CD14-positive monocyte (primary cell): Measurements from ENCODE around the gene PPP1R13B. TPM values are rescaled to one million over a fixed set of nuclear protein-coding genes. Genes with fewer than 3 reads are reported as not detected.

Experiments used
- DNase-seq, 3 donors: peaks; one replicate each; pipeline ENCODE4 v3.0.0-alpha.2; 2011 to 2022
- H2AFZ ChIP-seq: 2 replicates; pipeline ENCODE4 v1.6.0; 2012; ENCODE audit warnings: mild to moderate bottlenecking, low read depth, low read length, inconsistent platforms; ENCODE audit not compliant: insufficient read depth, poor library complexity, severe bottlenecking
- H3K27ac ChIP-seq, 2 donors: 1 replicate in 1 of 2; 2 replicates in 1 of 2; pipeline ENCODE4 v1.5.1; 2012 to 2013; ENCODE audit warnings: low read length in 2 of 2, control low read depth in 1 of 2, inconsistent platforms in 1 of 2, low read depth in 1 of 2, mild to moderate bottlenecking in 1 of 2
- H3K27me3 ChIP-seq, 2 donors: one replicate each; pipeline versions ENCODE4 v1.6.0 to v1.6.1; 2011 to 2013; ENCODE audit warnings: low read length in 2 of 2; ENCODE audit not compliant: control insufficient read depth in 2 of 2, insufficient read depth in 2 of 2
- H3K36me3 ChIP-seq, 2 donors: replicated peaks in 1 of 2; 1 replicate in 1 of 2; 2 replicates in 1 of 2; pipeline versions ENCODE4 v1.5.1 to v1.6.1; 2012 to 2013; ENCODE audit warnings: low read length in 2 of 2, control low read depth in 1 of 2, inconsistent platforms in 1 of 2, mild to moderate bottlenecking in 1 of 2; ENCODE audit not compliant: insufficient read depth in 2 of 2, control insufficient read depth in 1 of 2
- H3K4me1 ChIP-seq, 2 donors: 1 replicate in 1 of 2; 2 replicates in 1 of 2; pipeline versions ENCODE4 v1.5.1 to v1.6.1; 2012 to 2013; ENCODE audit warnings: low read length in 2 of 2, control low read depth in 1 of 2, inconsistent platforms in 1 of 2, mild to moderate bottlenecking in 1 of 2, moderate library complexity in 1 of 2; ENCODE audit not compliant: insufficient read depth in 2 of 2, control insufficient read depth in 1 of 2
- H3K4me2 ChIP-seq: replicated peaks from 2 replicates; pipeline ENCODE3; 2012; ENCODE audit warnings: low read length, moderate library complexity, mild to moderate bottlenecking; ENCODE audit not compliant: poor library complexity, severe bottlenecking; ENCODE audit errors: extremely low read depth
- H3K4me3 ChIP-seq, 3 experiments: fragments of 200-600 bp in 1 of 3; sonication (generic) in 1 of 3; replicated peaks in 1 of 3; 1 replicate in 2 of 3; 2 replicates in 1 of 3; pipeline ENCODE4 v1.5.1; 2011 to 2013; ENCODE audit warnings: low read length in 3 of 3, mild to moderate bottlenecking in 3 of 3, control low read depth in 2 of 3, low read depth in 2 of 3, inconsistent platforms in 1 of 3, moderate library complexity in 1 of 3
- H3K79me2 ChIP-seq: 2 replicates; pipeline ENCODE4 v1.6.0; 2012; ENCODE audit warnings: mild to moderate bottlenecking, control low read depth, inconsistent platforms, low read length, moderate library complexity; ENCODE audit not compliant: insufficient read depth
- H3K9ac ChIP-seq: 2 replicates; pipeline ENCODE4 v1.6.0; 2017; ENCODE audit warnings: low read length, mild to moderate bottlenecking; ENCODE audit not compliant: insufficient read depth, poor library complexity, severe bottlenecking
- H3K9me3 ChIP-seq, 2 donors: replicated peaks in 1 of 2; 1 replicate in 1 of 2; 2 replicates in 1 of 2; pipeline versions ENCODE4 v1.5.1 to v1.6.1; 2012 to 2013; ENCODE audit warnings: low read length in 2 of 2, control low read depth in 1 of 2; ENCODE audit not compliant: control insufficient read depth in 1 of 2, insufficient read depth in 1 of 2
- H4K20me1 ChIP-seq: 2 replicates; pipeline ENCODE4 v1.6.0; 2012; ENCODE audit warnings: mild to moderate bottlenecking, low read length, control low read depth, moderate library complexity; ENCODE audit not compliant: insufficient read depth
- H3K27ac Mint-ChIP-seq, 7 donors: one replicate each; pipeline ENCODE4 v1.8.0; 2020; ENCODE audit warnings: mild to moderate bottlenecking in 7 of 7, mixed read lengths in 7 of 7, moderate library complexity in 6 of 7, inconsistent platforms in 2 of 7
- H3K27me3 Mint-ChIP-seq, 3 donors: one replicate each; pipeline ENCODE4 v1.8.0; 2021 to 2022; ENCODE audit warnings: low read depth in 3 of 3, mild to moderate bottlenecking in 3 of 3, mixed read lengths in 3 of 3, moderate library complexity in 3 of 3, inconsistent platforms in 1 of 3
- H3K36me3 Mint-ChIP-seq, 2 donors: one replicate each; pipeline ENCODE4 v1.8.0; 2020; ENCODE audit warnings: mixed read lengths in 2 of 2, inconsistent platforms in 1 of 2, mild to moderate bottlenecking in 1 of 2
- H3K4me1 Mint-ChIP-seq: one replicate; pipeline ENCODE4 v1.8.0; 2020; ENCODE audit warnings: mild to moderate bottlenecking, mixed read lengths
- H3K4me3 Mint-ChIP-seq, 2 donors: one replicate each; pipeline ENCODE4 v1.8.0; 2020; ENCODE audit warnings: mild to moderate bottlenecking in 2 of 2, mixed read lengths in 2 of 2, moderate library complexity in 1 of 2
- H3K9me3 Mint-ChIP-seq, 7 donors: one replicate each; pipeline ENCODE4 v1.8.0; 2020 to 2022; ENCODE audit warnings: mixed read lengths in 7 of 7, mild to moderate bottlenecking in 6 of 7, moderate library complexity in 6 of 7, inconsistent platforms in 2 of 7
- WGBS: methylation state at CpG from one replicate; pipeline ENCODE4 v1.1.5; 2013; ENCODE audit warnings: missing lambda C conversion rate; ENCODE audit not compliant: insufficient coverage; 5-methylcytosine and 5-hydroxymethylcytosine counted together
- intact Hi-C, 2 donors: fragments of 100-400 bp; cut with micrococcal nuclease; formaldehyde crosslinking; loops; one replicate each; pipeline versions ENCODE4 v1.15.0 to v1.15.1; 2023
- polyA plus RNA-seq, 3 donors: library from polyadenylated mRNA; depleted of rRNA in 1 of 3; unstranded in 2 of 3; stranded (reverse) in 1 of 3; fragments of 300-500 nt in 2 of 3; fragments of >200 nt in 1 of 3; fragmentation: Illumina TruSeq in 2 of 3; gene quantifications; 1 replicate in 2 of 3; 2 replicates in 1 of 3; pipeline ENCODE4 v1.2.3, GENCODE V29; 2012 to 2021
- TF ChIP-seq, protein P1 (sequence below): fragments of 200-600 bp; IDR thresholded peaks from one replicate; pipeline ENCODE4 v1.8.0; 2022; ENCODE audit warnings: antibody characterized with exemption, mild to moderate bottlenecking

Gene PPP1R13B
- polyA plus RNA-seq, 3 donors, result 0.48 to 1.1 (median 0.99) TPM

DNA sequence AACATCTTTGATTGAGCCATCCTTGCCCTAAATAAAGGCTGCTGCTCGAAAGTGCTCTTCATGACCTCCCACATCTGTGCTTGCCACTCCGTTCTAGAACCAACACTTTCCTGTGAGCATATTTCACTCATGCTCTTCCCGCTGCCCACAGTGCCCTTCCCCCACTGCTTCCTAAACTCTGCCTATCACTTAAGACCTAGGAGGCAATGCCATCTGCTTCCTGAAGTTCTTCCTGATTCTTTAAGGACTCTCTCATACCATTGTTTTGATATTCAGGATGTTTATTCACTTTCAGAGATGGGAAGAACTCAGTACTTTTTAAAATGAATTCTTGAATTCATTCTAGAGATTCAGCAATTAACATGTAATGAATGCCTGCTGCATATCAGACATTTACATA lies 81.8 kb downstream of the PPP1R13B start:
- no peaks in the 10 kb centered on the region for H3K79me2 ChIP-seq
- H3K36me3 Mint-ChIP-seq, result no peaks in the 10 kb centered on the region
- H3K4me3 ChIP-seq, result no peak overlapping the region
- H3K9me3 Mint-ChIP-seq, result peaks cover 0 to 3% (median 0%) of the 10 kb centered on the region in 7 donors
- H3K4me1 Mint-ChIP-seq, result no peaks in the 10 kb centered on the region
- peaks cover 1 to 8% (median 4%) of the 10 kb centered on the region in 3 donors for H3K27me3 Mint-ChIP-seq
- TF ChIP-seq, protein P1, sequence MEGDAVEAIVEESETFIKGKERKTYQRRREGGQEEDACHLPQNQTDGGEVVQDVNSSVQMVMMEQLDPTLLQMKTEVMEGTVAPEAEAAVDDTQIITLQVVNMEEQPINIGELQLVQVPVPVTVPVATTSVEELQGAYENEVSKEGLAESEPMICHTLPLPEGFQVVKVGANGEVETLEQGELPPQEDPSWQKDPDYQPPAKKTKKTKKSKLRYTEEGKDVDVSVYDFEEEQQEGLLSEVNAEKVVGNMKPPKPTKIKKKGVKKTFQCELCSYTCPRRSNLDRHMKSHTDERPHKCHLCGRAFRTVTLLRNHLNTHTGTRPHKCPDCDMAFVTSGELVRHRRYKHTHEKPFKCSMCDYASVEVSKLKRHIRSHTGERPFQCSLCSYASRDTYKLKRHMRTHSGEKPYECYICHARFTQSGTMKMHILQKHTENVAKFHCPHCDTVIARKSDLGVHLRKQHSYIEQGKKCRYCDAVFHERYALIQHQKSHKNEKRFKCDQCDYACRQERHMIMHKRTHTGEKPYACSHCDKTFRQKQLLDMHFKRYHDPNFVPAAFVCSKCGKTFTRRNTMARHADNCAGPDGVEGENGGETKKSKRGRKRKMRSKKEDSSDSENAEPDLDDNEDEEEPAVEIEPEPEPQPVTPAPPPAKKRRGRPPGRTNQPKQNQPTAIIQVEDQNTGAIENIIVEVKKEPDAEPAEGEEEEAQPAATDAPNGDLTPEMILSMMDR, result no peak
- WGBS, result 10% methylated on average over 3 of the region's 3 CpGs
- H3K36me3 ChIP-seq, result no peaks in the 10 kb centered on the region
- no peak overlapping the region for H3K4me2 ChIP-seq
- no peaks in the 10 kb centered on the region for H4K20me1 ChIP-seq
- intact Hi-C loops, result no loop called here
- H3K27ac ChIP-seq, result no peak overlapping the region
- H3K9me3 ChIP-seq, result no peaks in the 10 kb centered on the region
- H3K4me3 Mint-ChIP-seq, result no peak overlapping the region
- no peak overlapping the region for H2AFZ ChIP-seq
- H3K27ac Mint-ChIP-seq, result no peak overlapping the region
- H3K4me1 ChIP-seq, result no peaks in the 10 kb centered on the region
- no peak for DNase-seq
- H3K9ac ChIP-seq, result no peak overlapping the region
- no peaks in the 10 kb centered on the region for H3K27me3 ChIP-seq

DNA sequence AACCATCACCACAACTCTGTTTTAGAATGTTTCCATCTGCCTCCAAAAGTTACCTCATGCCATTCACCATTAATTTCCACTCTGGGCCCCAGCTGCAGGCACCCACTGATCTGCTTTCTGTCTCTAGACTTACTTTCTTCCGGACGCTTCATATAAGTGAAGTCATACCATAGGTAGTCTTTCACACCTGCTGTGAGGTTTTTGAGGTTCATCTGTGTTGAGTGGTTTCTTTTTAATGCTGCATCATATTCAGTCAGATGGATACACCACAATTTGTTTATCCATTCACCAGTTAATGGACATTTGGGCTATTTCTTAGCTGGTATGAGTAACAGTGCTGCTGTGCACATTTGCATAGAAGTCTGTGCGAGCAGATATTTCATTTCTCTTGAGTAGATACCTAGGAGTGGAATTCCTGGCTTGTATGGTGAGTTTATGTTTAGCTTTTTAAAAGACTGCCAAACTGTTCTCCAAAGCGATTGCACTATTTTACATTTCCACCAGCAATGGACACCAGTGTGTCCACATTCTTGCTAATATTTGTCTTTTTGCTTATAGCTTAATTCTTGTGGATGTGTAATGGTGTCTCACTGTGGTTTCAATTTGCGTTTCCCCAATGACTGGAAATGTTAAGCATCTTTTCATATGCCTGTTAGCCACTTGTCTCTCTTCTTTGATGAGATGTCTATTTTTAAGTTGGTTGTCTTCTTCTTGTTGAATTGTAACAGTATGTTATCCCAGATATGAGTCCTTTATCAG lies 83.5 kb downstream of the PPP1R13B start:
- Histone ChIP-seq H3K27ac (no peak overlapping the region), H3K79me2 (no peaks in the 10 kb centered on the region), H3K4me2 (no peak overlapping the region), H3K9ac (no peak overlapping the region), H4K20me1 (no peaks in the 10 kb centered on the region), H3K9me3 (no peaks in the 10 kb centered on the region), H3K36me3 (no peaks in the 10 kb centered on the region), H3K4me3 (no peak overlapping the region), H2AFZ (no peak overlapping the region), H3K27me3 (no peaks in the 10 kb centered on the region), H3K4me1 (no peaks in the 10 kb centered on the region)
- no peak overlapping the region for H3K4me3 Mint-ChIP-seq
- intact Hi-C loops, result no loop called here
- H3K27me3 Mint-ChIP-seq, result peaks cover under 1 to 8% (median 4%) of the 10 kb centered on the region in 3 donors
- H3K4me1 Mint-ChIP-seq, result no peaks in the 10 kb centered on the region
- H3K36me3 Mint-ChIP-seq, result no peaks in the 10 kb centered on the region
- no CpG with 5 or more reads among the region's 5 CpGs for WGBS
- no peak overlapping the region for H3K27ac Mint-ChIP-seq
- peaks cover 0 to 3% (median 0%) of the 10 kb centered on the region in 7 donors for H3K9me3 Mint-ChIP-seq
- TF ChIP-seq, protein P1, result no peak
- no peak for DNase-seq
